Mesothelial cell of epicardium (in vitro differentiated cells): ENCODE data around the gene KLHL29. TPM values are rescaled to one million over a fixed set of nuclear protein-coding genes. Genes with fewer than 3 reads are reported as not detected.

ENCODE experiments used
- DNase-seq, 2 experiments: peaks; one replicate each; pipeline ENCODE4 v3.0.0; 2021; ENCODE audit warnings: low spot score in 2 of 2; ENCODE audit not compliant: unreplicated experiment in 2 of 2
- H3K27ac Mint-ChIP-seq: 2 replicates; pipeline ENCODE4 v1.8.0; 2021; ENCODE audit warnings: mixed read lengths
- H3K27me3 Mint-ChIP-seq: 2 replicates; pipeline ENCODE4 v1.8.0; 2021; ENCODE audit warnings: low read depth, mixed read lengths
- H3K36me3 Mint-ChIP-seq: 2 replicates; pipeline ENCODE4 v1.8.0; 2021; ENCODE audit warnings: mixed read lengths
- H3K4me1 Mint-ChIP-seq: 2 replicates; pipeline ENCODE4 v1.8.0; 2021; ENCODE audit warnings: mixed read lengths
- H3K4me3 Mint-ChIP-seq: 2 replicates; pipeline ENCODE4 v1.8.0; 2021; ENCODE audit warnings: mild to moderate bottlenecking, moderate library complexity, mixed read lengths
- H3K9me3 Mint-ChIP-seq: 2 replicates; pipeline ENCODE4 v1.8.0; 2021; ENCODE audit warnings: mixed read lengths
- CTCF ChIP-seq: fragments of 200-600 bp; sonication (generic); IDR thresholded peaks from one replicate; pipeline ENCODE4 v1.5.0; 2021; ENCODE audit warnings: antibody characterized with exemption; ENCODE audit not compliant: unreplicated experiment
- total RNA-seq: library from RNA; stranded (reverse); gene quantifications from 3 replicates; pipeline ENCODE4 v1.2.1, GENCODE V29; 2021

Gene KLHL29
- total RNA-seq, 1 donor from 2014 or later, result 28.3 TPM

- no peak for TF ChIP-seq CTCF
- Mint-ChIP-seq H3K36me3 (no peaks in the 10 kb centered on the region), H3K9me3 (no peaks in the 10 kb centered on the region), H3K4me1 (peaks cover 20% of the 10 kb centered on the region), H3K27me3 (no peaks in the 10 kb centered on the region), H3K4me3 (no peak overlapping the region), H3K27ac (no peak overlapping the region)
- DNase-seq, result peak in 1 of 2 experiments; percentile 38
Observed at GRCh38 chr2:23422089-23423061, 37.4 kb downstream of the KLHL29 start.

GRCh38 chr2:23423062-23423872, 38.3 kb downstream of the KLHL29 start:
- no peak overlapping the region for H3K27ac Mint-ChIP-seq
- H3K27me3 Mint-ChIP-seq, result no peaks in the 10 kb centered on the region
- TF ChIP-seq CTCF, result no peak
- no peaks in the 10 kb centered on the region for H3K36me3 Mint-ChIP-seq
- no peak for DNase-seq
- no peak overlapping the region for H3K4me3 Mint-ChIP-seq
- H3K9me3 Mint-ChIP-seq, result no peaks in the 10 kb centered on the region
- peaks cover 20% of the 10 kb centered on the region for H3K4me1 Mint-ChIP-seq

DNA sequence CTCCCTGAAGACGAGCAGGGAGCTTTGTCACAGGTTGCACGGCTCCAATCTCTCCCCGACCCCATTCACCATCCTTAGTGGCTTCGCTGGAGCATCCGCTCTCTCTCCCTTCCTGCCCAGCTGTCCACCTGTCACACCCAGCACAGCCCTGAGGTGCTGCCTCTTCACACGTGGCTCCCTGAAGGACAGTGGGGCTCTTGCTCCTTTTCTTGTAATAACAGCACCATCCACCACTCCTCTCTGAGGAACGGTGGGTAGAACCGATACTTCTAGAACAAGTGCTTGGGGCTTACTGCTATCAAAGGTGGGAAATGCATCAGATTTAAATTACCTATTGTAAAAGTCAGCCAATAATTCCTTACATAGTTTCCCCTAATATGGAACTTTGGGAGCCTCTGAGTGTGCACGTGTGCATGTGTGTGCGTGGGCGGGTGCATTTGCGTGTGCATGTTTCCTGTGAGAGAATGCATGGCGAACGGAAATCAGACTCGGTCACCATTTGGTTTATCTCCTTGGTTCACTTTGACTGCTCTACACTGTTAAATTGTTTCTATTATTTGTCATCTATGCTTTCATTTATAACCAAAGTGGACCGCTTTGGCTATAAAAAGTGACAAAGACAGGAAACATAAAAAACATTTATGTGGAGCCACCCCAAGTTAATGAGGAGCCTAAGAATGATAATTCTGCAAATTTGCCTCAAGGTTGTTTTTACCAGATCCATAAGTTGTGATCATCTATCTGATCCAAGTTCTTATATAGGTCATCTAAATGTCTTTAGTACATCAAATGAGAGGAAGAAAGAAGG, 39.1 kb downstream of the KLHL29 start:
- H3K27ac Mint-ChIP-seq, result peak overlapping the region; percentile 28
- no peaks in the 10 kb centered on the region for H3K27me3 Mint-ChIP-seq
- TF ChIP-seq CTCF, result no peak
- H3K36me3 Mint-ChIP-seq, result no peaks in the 10 kb centered on the region
- no peaks in the 10 kb centered on the region for H3K9me3 Mint-ChIP-seq
- H3K4me1 Mint-ChIP-seq, result peaks cover 20% of the 10 kb centered on the region
- H3K4me3 Mint-ChIP-seq, result no peak overlapping the region
- DNase-seq, result peak in 1 of 2 experiments; percentile 21

DNA sequence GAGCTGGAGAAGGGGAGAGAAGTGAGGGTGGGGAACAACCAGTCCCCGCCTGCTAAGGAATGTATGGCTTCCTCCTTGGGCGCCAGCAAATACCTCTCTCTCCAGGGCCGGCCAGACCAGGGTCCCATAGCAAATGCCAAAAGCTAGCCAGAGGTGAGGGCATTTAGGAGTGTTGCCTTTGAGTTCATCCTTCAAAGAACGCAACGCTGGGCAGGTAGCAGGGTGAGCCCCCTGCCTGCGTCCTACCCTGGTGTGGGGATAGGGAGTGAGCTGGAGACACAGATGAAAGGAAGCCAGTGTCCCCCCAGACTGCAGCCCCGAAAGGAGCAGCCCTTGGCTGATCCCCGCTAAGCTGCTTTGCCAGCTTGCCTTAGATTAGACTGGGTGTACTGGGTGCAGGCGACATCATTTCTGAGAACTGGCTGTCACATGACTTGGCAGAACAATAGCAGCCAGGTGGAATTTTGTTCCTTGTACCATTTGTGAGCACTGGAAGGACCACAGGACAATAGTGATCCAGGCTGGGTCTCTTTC, 40.4 kb downstream of the KLHL29 start:
- Mint-ChIP-seq H3K9me3 (no peaks in the 10 kb centered on the region), H3K4me3 (no peak overlapping the region), H3K27me3 (no peaks in the 10 kb centered on the region), H3K36me3 (no peaks in the 10 kb centered on the region), H3K4me1 (peaks cover 25% of the 10 kb centered on the region), H3K27ac (no peak overlapping the region)
- no peak for TF ChIP-seq CTCF
- DNase-seq, result peak in 1 of 2 experiments; percentile 38

GRCh38 chr2:23425885-23426262, 40.9 kb downstream of the KLHL29 start:
- H3K36me3 Mint-ChIP-seq, result no peaks in the 10 kb centered on the region
- peak in 1 of 2 experiments; percentile 28 for DNase-seq
- no peak overlapping the region for H3K4me3 Mint-ChIP-seq
- no peaks in the 10 kb centered on the region for H3K9me3 Mint-ChIP-seq
- no peaks in the 10 kb centered on the region for H3K27me3 Mint-ChIP-seq
- H3K27ac Mint-ChIP-seq, result no peak overlapping the region
- no peak for TF ChIP-seq CTCF
- peaks cover 27% of the 10 kb centered on the region for H3K4me1 Mint-ChIP-seq
